GM12878 (cell line): ENCODE measurements around the gene GAREM1.

Experiments used
- BHLHE40 ChIP-seq, 2 experiments: fragments of 450-650 bp in 1 of 2; IDR thresholded peaks; 2 replicates each; pipeline ENCODE4 v1.6.1; 2011 to 2017; ENCODE audit warnings: low read depth in 2 of 2, borderline replicate concordance in 1 of 2, improper control_type of control experiment in 1 of 2, low read length in 1 of 2, mild to moderate bottlenecking in 1 of 2
- FOXK2 ChIP-seq: fragments of 450-650 bp; IDR thresholded peaks from 2 replicates; pipeline ENCODE4 v1.6.1; 2017; ENCODE audit warnings: mild to moderate bottlenecking, moderate library complexity
- SMAD1 ChIP-seq: fragments of 450-650 bp; IDR thresholded peaks from 2 replicates; pipeline ENCODE4 v1.6.1; 2018; ENCODE audit warnings: mild to moderate bottlenecking, low read depth; ENCODE audit not compliant: partially characterized antibody
- SMC3 ChIP-seq: IDR thresholded peaks from 2 replicates; pipeline ENCODE4 v1.6.1; 2011; ENCODE audit warnings: low read length, improper control_type of control experiment, borderline replicate concordance
- TAF1 ChIP-seq: IDR thresholded peaks from 2 replicates; pipeline ENCODE4 v1.6.1; 2011; ENCODE audit warnings: mild to moderate bottlenecking, low read depth, low read length, borderline replicate concordance
- TCF3 ChIP-seq: IDR thresholded peaks from 2 replicates; pipeline ENCODE4 v1.6.1; 2012; ENCODE audit warnings: low read depth, mild to moderate bottlenecking, low read length, borderline replicate concordance; ENCODE audit not compliant: insufficient read depth
- TF ChIP-seq, protein P1 (sequence below), 3 experiments: IDR thresholded peaks in 2 of 3; conservative IDR thresholded peaks in 1 of 3; 2 replicates each; pipeline ENCODE4 v1.5.1; 2011; ENCODE audit warnings: low read depth in 3 of 3, low read length in 3 of 3, mild to moderate bottlenecking in 3 of 3, control low read depth in 2 of 3, moderate library complexity in 2 of 3, inconsistent platforms in 1 of 3, mixed read lengths in 1 of 3; ENCODE audit not compliant: control insufficient read depth in 2 of 3, insufficient read depth in 1 of 3; ENCODE audit errors: extremely low read depth in 1 of 3
- TF ChIP-seq, protein P2 (sequence below): fragments of 450-650 bp; conservative IDR thresholded peaks from 2 replicates; pipeline ENCODE4 v1.6.1; 2017; ENCODE audit warnings: mild to moderate bottlenecking, moderate library complexity
- TF ChIP-seq, protein P3 (sequence below): IDR thresholded peaks from 2 replicates; pipeline ENCODE4 v1.6.1; 2011; ENCODE audit warnings: borderline replicate concordance, low read depth, mild to moderate bottlenecking, moderate library complexity, low read length; ENCODE audit not compliant: insufficient read depth, poor library complexity, severe bottlenecking
- TF ChIP-seq, protein P4 (sequence below): IDR thresholded peaks from 2 replicates; pipeline ENCODE4 v1.6.1; 2012; ENCODE audit warnings: low read depth, low read length, improper control_type of control experiment

DNA sequence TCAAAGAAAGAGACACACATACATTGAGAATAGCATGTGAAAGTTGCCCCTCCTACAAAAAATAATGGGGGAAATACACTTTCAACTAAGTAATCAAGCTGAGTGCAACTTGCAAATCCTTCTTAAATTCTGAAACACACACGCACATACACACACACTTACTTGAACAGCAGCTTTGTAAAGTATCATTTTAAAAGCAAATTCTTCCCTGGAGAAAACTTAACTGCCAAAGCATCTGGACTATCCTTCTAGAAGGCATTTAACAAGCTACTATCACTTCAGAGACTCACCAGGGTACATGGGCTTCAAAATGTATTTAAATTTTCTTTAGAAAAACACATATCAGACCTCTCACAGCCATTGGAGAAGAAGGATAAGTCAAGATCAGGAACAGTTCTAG lies 15.3 kb downstream of the GAREM1 start:
- TF ChIP-seq TCF3 (no peak), SMAD1 (no peak), TAF1 (no peak), BHLHE40 (IDR thresholded peaks at IDR 0.05; ENCODE audit: borderline replicate concordance in 1 of 2, low read depth in 2 of 2, low read length in 1 of 2) (no peak), SMC3 (no peak), FOXK2 (no peak)
- TF ChIP-seq, protein P1, sequence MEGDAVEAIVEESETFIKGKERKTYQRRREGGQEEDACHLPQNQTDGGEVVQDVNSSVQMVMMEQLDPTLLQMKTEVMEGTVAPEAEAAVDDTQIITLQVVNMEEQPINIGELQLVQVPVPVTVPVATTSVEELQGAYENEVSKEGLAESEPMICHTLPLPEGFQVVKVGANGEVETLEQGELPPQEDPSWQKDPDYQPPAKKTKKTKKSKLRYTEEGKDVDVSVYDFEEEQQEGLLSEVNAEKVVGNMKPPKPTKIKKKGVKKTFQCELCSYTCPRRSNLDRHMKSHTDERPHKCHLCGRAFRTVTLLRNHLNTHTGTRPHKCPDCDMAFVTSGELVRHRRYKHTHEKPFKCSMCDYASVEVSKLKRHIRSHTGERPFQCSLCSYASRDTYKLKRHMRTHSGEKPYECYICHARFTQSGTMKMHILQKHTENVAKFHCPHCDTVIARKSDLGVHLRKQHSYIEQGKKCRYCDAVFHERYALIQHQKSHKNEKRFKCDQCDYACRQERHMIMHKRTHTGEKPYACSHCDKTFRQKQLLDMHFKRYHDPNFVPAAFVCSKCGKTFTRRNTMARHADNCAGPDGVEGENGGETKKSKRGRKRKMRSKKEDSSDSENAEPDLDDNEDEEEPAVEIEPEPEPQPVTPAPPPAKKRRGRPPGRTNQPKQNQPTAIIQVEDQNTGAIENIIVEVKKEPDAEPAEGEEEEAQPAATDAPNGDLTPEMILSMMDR (IDR thresholded peaks at IDR 0.05 in 2 of 3, conservative IDR thresholded peaks at IDR 0.05 in 1 of 3; ENCODE audit: control insufficient read depth in 2 of 3, extremely low read depth in 1 of 3, insufficient read depth in 1 of 3, low read depth in 3 of 3, low read length in 3 of 3): no peak
- TF ChIP-seq, protein P2, sequence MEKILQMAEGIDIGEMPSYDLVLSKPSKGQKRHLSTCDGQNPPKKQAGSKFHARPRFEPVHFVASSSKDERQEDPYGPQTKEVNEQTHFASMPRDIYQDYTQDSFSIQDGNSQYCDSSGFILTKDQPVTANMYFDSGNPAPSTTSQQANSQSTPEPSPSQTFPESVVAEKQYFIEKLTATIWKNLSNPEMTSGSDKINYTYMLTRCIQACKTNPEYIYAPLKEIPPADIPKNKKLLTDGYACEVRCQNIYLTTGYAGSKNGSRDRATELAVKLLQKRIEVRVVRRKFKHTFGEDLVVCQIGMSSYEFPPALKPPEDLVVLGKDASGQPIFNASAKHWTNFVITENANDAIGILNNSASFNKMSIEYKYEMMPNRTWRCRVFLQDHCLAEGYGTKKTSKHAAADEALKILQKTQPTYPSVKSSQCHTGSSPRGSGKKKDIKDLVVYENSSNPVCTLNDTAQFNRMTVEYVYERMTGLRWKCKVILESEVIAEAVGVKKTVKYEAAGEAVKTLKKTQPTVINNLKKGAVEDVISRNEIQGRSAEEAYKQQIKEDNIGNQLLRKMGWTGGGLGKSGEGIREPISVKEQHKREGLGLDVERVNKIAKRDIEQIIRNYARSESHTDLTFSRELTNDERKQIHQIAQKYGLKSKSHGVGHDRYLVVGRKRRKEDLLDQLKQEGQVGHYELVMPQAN: no peak
- TF ChIP-seq, protein P3, sequence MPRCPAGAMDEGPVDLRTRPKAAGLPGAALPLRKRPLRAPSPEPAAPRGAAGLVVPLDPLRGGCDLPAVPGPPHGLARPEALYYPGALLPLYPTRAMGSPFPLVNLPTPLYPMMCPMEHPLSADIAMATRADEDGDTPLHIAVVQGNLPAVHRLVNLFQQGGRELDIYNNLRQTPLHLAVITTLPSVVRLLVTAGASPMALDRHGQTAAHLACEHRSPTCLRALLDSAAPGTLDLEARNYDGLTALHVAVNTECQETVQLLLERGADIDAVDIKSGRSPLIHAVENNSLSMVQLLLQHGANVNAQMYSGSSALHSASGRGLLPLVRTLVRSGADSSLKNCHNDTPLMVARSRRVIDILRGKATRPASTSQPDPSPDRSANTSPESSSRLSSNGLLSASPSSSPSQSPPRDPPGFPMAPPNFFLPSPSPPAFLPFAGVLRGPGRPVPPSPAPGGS: no peak
- TF ChIP-seq, protein P4, sequence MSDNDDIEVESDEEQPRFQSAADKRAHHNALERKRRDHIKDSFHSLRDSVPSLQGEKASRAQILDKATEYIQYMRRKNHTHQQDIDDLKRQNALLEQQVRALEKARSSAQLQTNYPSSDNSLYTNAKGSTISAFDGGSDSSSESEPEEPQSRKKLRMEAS: no peak
